CD4-positive, alpha-beta T cell (primary cell): ENCODE results near the gene RNF41. TPM values are rescaled to one million over a fixed set of nuclear protein-coding genes. Genes with fewer than 3 reads are reported as not detected.

Experiments
- ATAC-seq: fragments of 200-7000 bp; cut with Tn5 transposase; one replicate; pipeline ENCODE4 v1.10.0; 2022; ENCODE audit warnings: mild to moderate bottlenecking; ENCODE audit not compliant: poor library complexity
- CTCF ChIA-PET: fragments of 350-600 bp; sonication (Branson Sonifier 250); formaldehyde crosslinking; loops from one replicate; lab custom pipeline; 2021; ENCODE audit warnings: antibody characterized with exemption, inconsistent platforms; lab: Charles Lee
- POLR2A ChIA-PET: fragments of 350-600 bp; sonication (Branson Sonifier 250); formaldehyde crosslinking; loops from one replicate; lab custom pipeline; 2021; ENCODE audit warnings: antibody characterized with exemption, inconsistent platforms; lab: Charles Lee
- DNase-seq, 14 experiments: peaks; one replicate each; pipeline ENCODE4 v3.0.0-alpha.2; 2013 to 2020; ENCODE audit warnings: mixed read lengths in 2 of 14
- H3K27ac ChIP-seq, 2 donors: one replicate each; pipeline versions ENCODE4 v1.5.1 to v1.7.0; 2013; ENCODE audit warnings: low read length in 2 of 2, low read depth in 1 of 2, mild to moderate bottlenecking in 1 of 2
- H3K27me3 ChIP-seq, 2 experiments: 1 replicate in 1 of 2; 2 replicates in 1 of 2; pipeline versions ENCODE4 v1.6.1 to v1.7.0; 2013; ENCODE audit warnings: low read length in 2 of 2, control low read depth in 1 of 2, mild to moderate bottlenecking in 1 of 2, moderate library complexity in 1 of 2; ENCODE audit not compliant: insufficient read depth in 2 of 2, control insufficient read depth in 1 of 2
- H3K36me3 ChIP-seq: one replicate; pipeline ENCODE4 v1.6.1; 2013; ENCODE audit warnings: low read length, control low read depth; ENCODE audit not compliant: insufficient read depth
- H3K4me1 ChIP-seq: one replicate; pipeline ENCODE4 v1.6.1; 2013; ENCODE audit warnings: low read length, control low read depth; ENCODE audit not compliant: insufficient read depth
- H3K4me3 ChIP-seq: one replicate; pipeline ENCODE4 v1.5.1; 2013; ENCODE audit warnings: mild to moderate bottlenecking, low read length, moderate library complexity
- H3K9me3 ChIP-seq, 2 experiments: 1 replicate in 1 of 2; 2 replicates in 1 of 2; pipeline versions ENCODE4 v1.6.1 to v1.7.0; 2013; ENCODE audit warnings: low read length in 2 of 2, mild to moderate bottlenecking in 2 of 2, control low read depth in 1 of 2, moderate library complexity in 1 of 2; ENCODE audit not compliant: control insufficient read depth in 1 of 2, insufficient read depth in 1 of 2
- H3K27ac Mint-ChIP-seq: one replicate; pipeline ENCODE4 v1.8.0; 2020; ENCODE audit warnings: mixed read lengths
- H3K27me3 Mint-ChIP-seq: one replicate; pipeline ENCODE4 v1.8.0; 2021; ENCODE audit warnings: mixed read lengths
- H3K36me3 Mint-ChIP-seq: one replicate; pipeline ENCODE4 v1.8.0; 2021; ENCODE audit warnings: low read depth, mixed read lengths
- H3K4me1 Mint-ChIP-seq: one replicate; pipeline ENCODE4 v1.8.0; 2021; ENCODE audit warnings: low read depth, mixed read lengths
- H3K4me3 Mint-ChIP-seq: one replicate; pipeline ENCODE4 v1.8.0; 2020; ENCODE audit warnings: mild to moderate bottlenecking, mixed read lengths
- H3K9me3 Mint-ChIP-seq: one replicate; pipeline ENCODE4 v1.8.0; 2020; ENCODE audit warnings: mixed read lengths
- CTCF ChIP-seq: fragments of 200-600 bp; IDR thresholded peaks from one replicate; pipeline ENCODE4 v1.8.0; 2022; ENCODE audit warnings: antibody characterized with exemption, mild to moderate bottlenecking
- intact Hi-C, 2 experiments: fragments of 100-400 bp; cut with DNase I in 1 of 2; cut with micrococcal nuclease in 1 of 2; formaldehyde crosslinking; loops; one replicate each; pipeline versions ENCODE4 v1.15.1 to v1.9.0; 2023 to 2025; cut with DNase I, micrococcal nuclease
- total RNA-seq, 174 experiments: library from RNA in 2 of 174; stranded (reverse) in 2 of 174; gene quantifications; one replicate each; pipeline ENCODE4 v1.2.3 and lab custom pipeline; 2021 to 2026

Gene RNF41
- total RNA-seq, 2 experiments from 2014 or later, result 28.0 to 32.4 TPM

- H3K9me3 ChIP-seq, result no peaks in the 10 kb centered on the region
- H3K27me3 Mint-ChIP-seq, result no peaks in the 10 kb centered on the region
- ChIA-PET CTCF (interaction anchor here (4.2 to 4.5 kb wide), 2 partner anchors 15 to 18 kb away, joined by 14 to 26 read pairs; partner anchors contain the start of genes NABP2, RNF41 and SMARCC2), POLR2A (interaction anchor here (1.6 kb wide), 1 partner anchor 15 kb away, joined by 3 read pairs; no protein-coding TSS in a partner anchor)
- H3K27ac Mint-ChIP-seq, result no peak overlapping the region
- ATAC-seq, result no peak
- H3K36me3 ChIP-seq, result peaks cover 41% of the 10 kb centered on the region
- intact Hi-C loops, result no loop called here
- peaks cover 6% of the 10 kb centered on the region for H3K4me1 Mint-ChIP-seq
- TF ChIP-seq CTCF, result no peak
- H3K36me3 Mint-ChIP-seq, result peaks cover 43% of the 10 kb centered on the region
- no peak overlapping the region for H3K4me3 Mint-ChIP-seq
- no peak for DNase-seq
- H3K27me3 ChIP-seq, result no peaks in the 10 kb centered on the region
- H3K27ac ChIP-seq, result no peak overlapping the region
- no peak overlapping the region for H3K4me3 ChIP-seq
- no peaks in the 10 kb centered on the region for H3K9me3 Mint-ChIP-seq
- no peaks in the 10 kb centered on the region for H3K4me1 ChIP-seq
These were observed 17.4 kb downstream of the RNF41 start for GRCh38 chr12:56204275-56204674.

- Histone ChIP-seq H3K9me3 (no peaks in the 10 kb centered on the region), H3K27me3 (no peaks in the 10 kb centered on the region), H3K27ac (no peak overlapping the region), H3K36me3 (peaks cover 34% of the 10 kb centered on the region), H3K4me3 (no peak overlapping the region), H3K4me1 (no peaks in the 10 kb centered on the region)
- POLR2A ChIA-PET, result interaction anchor here (1.3 kb wide), 1 partner anchor 85 kb away, joined by 3 read pairs; the partner anchor contains the start of gene ZC3H10
- no peak for TF ChIP-seq CTCF
- Mint-ChIP-seq H3K9me3 (no peaks in the 10 kb centered on the region), H3K27ac (peak overlapping the region; percentile 11), H3K4me1 (peaks cover 10% of the 10 kb centered on the region), H3K4me3 (no peak overlapping the region), H3K27me3 (no peaks in the 10 kb centered on the region), H3K36me3 (peaks cover 37% of the 10 kb centered on the region)
- no peak for DNase-seq
- ATAC-seq, result no peak
- CTCF ChIA-PET, result interaction anchor here (1.2 kb wide), 1 partner anchor 13 kb away, joined by 5 read pairs; the partner anchor contains the start of gene SMARCC2
- intact Hi-C loops, result no loop called here
These were observed 18.9 kb downstream of the RNF41 start for GRCh38 chr12:56202838-56203237.

GRCh38 chr12:56202366-56202765, 19.4 kb downstream of the RNF41 start:
- Histone ChIP-seq H3K9me3 (no peaks in the 10 kb centered on the region), H3K27me3 (no peaks in the 10 kb centered on the region), H3K36me3 (peaks cover 30% of the 10 kb centered on the region), H3K4me1 (no peaks in the 10 kb centered on the region), H3K4me3 (no peak overlapping the region), H3K27ac (no peak overlapping the region)
- no peaks in the 10 kb centered on the region for H3K9me3 Mint-ChIP-seq
- no peak for TF ChIP-seq CTCF
- POLR2A ChIA-PET, result interaction anchor here (0.6 to 1.5 kb wide), 3 partner anchors 19 to 84 kb away, joined by 3 to 5 read pairs (median 5); partner anchors contain the start of genes RNF41 and ZC3H10
- peaks cover 10% of the 10 kb centered on the region for H3K4me1 Mint-ChIP-seq
- H3K27me3 Mint-ChIP-seq, result no peaks in the 10 kb centered on the region
- H3K4me3 Mint-ChIP-seq, result no peak overlapping the region
- ATAC-seq (no peak), DNase-seq (no peak)
- CTCF ChIA-PET, result interaction anchor here (1.2 kb wide), 1 partner anchor 13 kb away, joined by 5 read pairs; the partner anchor contains the start of gene SMARCC2
- intact Hi-C loops, result no loop called here
- peak overlapping the region; percentile 11 for H3K27ac Mint-ChIP-seq
- peaks cover 32% of the 10 kb centered on the region for H3K36me3 Mint-ChIP-seq
